HepG2 (cell line): Measurements from ENCODE around the gene LOXL3. TPM values are rescaled to one million over a fixed set of nuclear protein-coding genes. Genes with fewer than 3 reads are reported as not detected.

Experiments used
- CC2D1A ChIP-seq: sonication (generic); formaldehyde crosslinking; IDR thresholded peaks from 2 replicates; pipeline ENCODE4 v1.8.1; 2023; ENCODE audit warnings: mild to moderate bottlenecking, missing genetic modification reagents
- FOXK1 ChIP-seq: sonication (generic); formaldehyde crosslinking; IDR thresholded peaks from 2 replicates; pipeline ENCODE4 v1.4.0; 2020; ENCODE audit warnings: low read depth, missing genetic modification reagents, borderline replicate concordance
- FOXK2 ChIP-seq: fragments of 450-650 bp; IDR thresholded peaks from 2 replicates; pipeline ENCODE4 v1.6.1; 2016
- GATAD2A ChIP-seq: IDR thresholded peaks from 2 replicates; pipeline ENCODE4 v1.6.1; 2016
- HES4 ChIP-seq: sonication (generic); formaldehyde crosslinking; IDR thresholded peaks from 2 replicates; pipeline ENCODE4 v1.9.0; 2021; ENCODE audit warnings: mild to moderate bottlenecking, missing genetic modification reagents, borderline replicate concordance
- KDM2A ChIP-seq: sonication (generic); formaldehyde crosslinking; IDR thresholded peaks from 2 replicates; pipeline ENCODE4 v1.4.0; 2020; ENCODE audit warnings: low read depth, missing genetic modification reagents, borderline replicate concordance
- KLF9 ChIP-seq: IDR thresholded peaks from 2 replicates; pipeline ENCODE4 v1.6.1; 2016; ENCODE audit warnings: low read depth
- KMT2A ChIP-seq: sonication (generic); formaldehyde crosslinking; IDR thresholded peaks from 2 replicates; pipeline ENCODE4 v1.4.0; 2020; ENCODE audit warnings: missing genetic modification reagents
- MBNL3 ChIP-seq: fragments of 250-450 bp; sonication (Bioruptor Pico); conservative IDR thresholded peaks from 2 replicates; pipeline ENCODE4 v1.8.0; 2022; ENCODE audit warnings: mild to moderate bottlenecking, inconsistent platforms
- MEF2D ChIP-seq: sonication (generic); formaldehyde crosslinking; IDR thresholded peaks from 2 replicates; pipeline ENCODE4 v1.5.1; 2020; ENCODE audit warnings: mild to moderate bottlenecking, missing genetic modification reagents
- NAIF1 ChIP-seq: sonication (generic); formaldehyde crosslinking; IDR thresholded peaks from 2 replicates; pipeline ENCODE4 v1.5.0; 2020; ENCODE audit warnings: mild to moderate bottlenecking, missing genetic modification reagents, borderline replicate concordance
- NRL ChIP-seq: sonication (generic); formaldehyde crosslinking; IDR thresholded peaks from 2 replicates; pipeline ENCODE4 v1.5.0; 2020; ENCODE audit warnings: missing genetic modification reagents, mild to moderate bottlenecking, moderate library complexity, borderline replicate concordance
- POLR2AphosphoS5 ChIP-seq: IDR thresholded peaks from 2 replicates; pipeline ENCODE4 v1.6.1; 2012; ENCODE audit warnings: low read depth, low read length
- RBM22 ChIP-seq: fragments of 200-400 bp; formaldehyde crosslinking; optimal IDR thresholded peaks from 2 replicates; pipeline ENCODE3; 2017; ENCODE audit warnings: mild to moderate bottlenecking, low read length, moderate library complexity
- RCOR2 ChIP-seq: IDR thresholded peaks from 2 replicates; pipeline ENCODE4 v1.6.1; 2016; ENCODE audit warnings: missing biosample characterization, missing genetic modification reagents
- RXRA ChIP-seq: sonication (generic); formaldehyde crosslinking; IDR thresholded peaks from 2 replicates; pipeline ENCODE4 v1.5.1; 2020; ENCODE audit warnings: missing genetic modification reagents
- ZBTB38 ChIP-seq: sonication (generic); formaldehyde crosslinking; IDR thresholded peaks from 2 replicates; pipeline ENCODE4 v1.5.1; 2020; ENCODE audit warnings: mild to moderate bottlenecking, missing genetic modification reagents
- ZFP36L1 ChIP-seq: sonication (generic); formaldehyde crosslinking; IDR thresholded peaks from 2 replicates; pipeline ENCODE4 v1.8.0; 2022; ENCODE audit warnings: mild to moderate bottlenecking, missing genetic modification reagents, moderate library complexity
- ZNF101 ChIP-seq: sonication (generic); formaldehyde crosslinking; IDR thresholded peaks from 2 replicates; pipeline ENCODE4 v1.4.0; 2020; ENCODE audit warnings: mild to moderate bottlenecking, low read depth, missing genetic modification reagents, borderline replicate concordance
- ZNF225 ChIP-seq: sonication (generic); formaldehyde crosslinking; IDR thresholded peaks from 2 replicates; pipeline ENCODE4 v1.4.0; 2020; ENCODE audit warnings: mild to moderate bottlenecking, missing genetic modification reagents
- ZNF296 ChIP-seq: sonication (generic); formaldehyde crosslinking; conservative IDR thresholded peaks from 2 replicates; pipeline ENCODE4 v1.5.0; 2020; ENCODE audit warnings: mild to moderate bottlenecking, missing genetic modification reagents
- ZNF331 ChIP-seq: sonication (generic); formaldehyde crosslinking; IDR thresholded peaks from 2 replicates; pipeline ENCODE4 v1.4.0; 2020; ENCODE audit warnings: missing genetic modification reagents
- ZNF343 ChIP-seq: sonication (generic); formaldehyde crosslinking; IDR thresholded peaks from 2 replicates; pipeline ENCODE4 v1.4.0; 2020; ENCODE audit warnings: mild to moderate bottlenecking, missing genetic modification reagents
- ZNF572 ChIP-seq: sonication (generic); formaldehyde crosslinking; IDR thresholded peaks from 2 replicates; pipeline ENCODE4 v1.5.1; 2020; ENCODE audit warnings: mild to moderate bottlenecking, missing genetic modification reagents
- ZNF850 ChIP-seq: sonication (generic); formaldehyde crosslinking; conservative IDR thresholded peaks from 2 replicates; pipeline ENCODE4 v1.9.0; 2021; ENCODE audit warnings: mild to moderate bottlenecking, missing genetic modification reagents
- polyA plus RNA-seq, 8 experiments: library from polyadenylated mRNA; depleted of rRNA in 3 of 8; stranded (reverse) in 7 of 8; unstranded in 1 of 8; fragments of >200 nt; fragmentation: Illumina TruSeq in 4 of 8; extraction: Trizol in 4 of 8; gene quantifications; 2 replicates each; pipeline versions ENCODE4 v1.2.1 to v1.2.3, GENCODE V29; 2011 to 2016; ENCODE audit warnings: low read depth in 4 of 8, missing spikeins in 1 of 8, mixed read lengths in 1 of 8; ENCODE audit not compliant: insufficient read depth in 1 of 8
- total RNA-seq, 5 experiments: library from RNA; depleted of rRNA; stranded (reverse); fragments of >200 nt; fragmentation: Illumina TruSeq; extraction: Trizol; gene quantifications; 2 replicates each; pipeline ENCODE4 v1.2.3, GENCODE V29; 2016; ENCODE audit warnings: low read depth in 1 of 5
- TF ChIP-seq, protein P1 (sequence below): sonication (generic); formaldehyde crosslinking; IDR thresholded peaks from 2 replicates; pipeline ENCODE4 v1.4.0; 2020; ENCODE audit warnings: mild to moderate bottlenecking, missing genetic modification reagents
- TF ChIP-seq, protein P2 (sequence below): sonication (generic); formaldehyde crosslinking; IDR thresholded peaks from 2 replicates; pipeline ENCODE4 v1.4.0; 2020; ENCODE audit warnings: missing genetic modification reagents
- TF ChIP-seq, protein P3 (sequence below): sonication (generic); formaldehyde crosslinking; conservative IDR thresholded peaks from 2 replicates; pipeline ENCODE4 v1.8.0; 2022; ENCODE audit warnings: mild to moderate bottlenecking, moderate library complexity, missing genetic modification reagents
- TF ChIP-seq, protein P4 (sequence below): sonication (generic); formaldehyde crosslinking; IDR thresholded peaks from 2 replicates; pipeline ENCODE4 v1.8.1; 2022; ENCODE audit warnings: low read depth, mild to moderate bottlenecking, missing genetic modification reagents

LOXL3 gene
- total and polyA plus RNA-seq, 2 of the 13 experiments (the other 11 are each of a cell fraction or from before 2014, with no cell fraction given): 0.55 to 6.5 TPM

DNA sequence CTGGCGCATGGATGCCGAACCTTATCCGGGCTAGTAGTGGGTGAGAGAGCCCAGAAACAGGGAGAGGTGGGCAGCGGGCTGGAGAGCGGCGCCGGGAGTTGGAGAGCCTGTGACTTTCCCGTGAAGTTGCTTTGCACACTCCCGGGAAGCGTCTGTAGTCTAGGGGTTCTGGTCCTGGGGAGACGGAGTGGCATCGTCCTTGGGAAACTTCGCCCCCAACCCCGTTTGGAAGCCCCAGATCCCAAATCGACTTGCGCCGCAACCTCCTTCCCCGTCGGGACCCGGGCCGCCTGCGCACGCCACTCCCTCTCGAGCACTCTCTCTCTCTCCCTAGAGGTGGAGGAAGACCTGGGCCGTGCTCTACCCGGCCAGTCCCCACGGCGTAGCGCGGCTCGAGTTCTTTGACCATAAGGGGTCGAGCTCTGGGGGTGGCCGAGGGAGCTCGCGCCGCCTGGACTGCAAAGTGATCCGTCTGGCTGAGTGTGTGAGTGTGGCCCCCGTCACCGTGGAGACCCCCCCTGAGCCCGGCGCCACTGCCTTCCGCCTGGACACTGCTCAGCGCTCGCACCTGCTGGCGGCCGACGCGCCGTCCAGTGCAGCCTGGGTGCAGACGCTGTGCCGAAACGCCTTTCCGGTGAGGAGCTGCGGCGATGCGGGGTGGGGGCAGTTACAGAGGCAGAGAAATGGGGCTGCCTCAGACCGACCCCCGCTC is 1.2 kb upstream of the LOXL3 start (continued):
- TF ChIP-seq ZNF572 (CRISPR knock-in tag): no peak
- TF ChIP-seq ZNF331 (CRISPR knock-in tag): no peak
- TF ChIP-seq ZBTB38 (CRISPR knock-in tag): peak; percentile 71
- TF ChIP-seq ZNF296 (CRISPR knock-in tag): no peak
- TF ChIP-seq, protein P1, sequence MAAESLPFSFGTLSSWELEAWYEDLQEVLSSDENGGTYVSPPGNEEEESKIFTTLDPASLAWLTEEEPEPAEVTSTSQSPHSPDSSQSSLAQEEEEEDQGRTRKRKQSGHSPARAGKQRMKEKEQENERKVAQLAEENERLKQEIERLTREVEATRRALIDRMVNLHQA: no peak
- TF ChIP-seq ZNF850 (CRISPR knock-in tag): no peak
- no peak for TF ChIP-seq CC2D1A (CRISPR knock-in tag)
- TF ChIP-seq, protein P2, sequence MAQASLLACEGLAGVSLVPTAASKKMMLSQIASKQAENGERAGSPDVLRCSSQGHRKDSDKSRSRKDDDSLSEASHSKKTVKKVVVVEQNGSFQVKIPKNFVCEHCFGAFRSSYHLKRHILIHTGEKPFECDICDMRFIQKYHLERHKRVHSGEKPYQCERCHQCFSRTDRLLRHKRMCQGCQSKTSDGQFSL (CRISPR knock-in tag): no peak
- no peak for TF ChIP-seq MEF2D (CRISPR knock-in tag)
- TF ChIP-seq ZNF225 (CRISPR knock-in tag): no peak
- no peak for TF ChIP-seq KLF9 (CRISPR knock-in tag)
- 0 out of 2 replicates have a peak, but pooled peaks have one; percentile 14 for TF ChIP-seq RXRA
- no peak for TF ChIP-seq NRL
- no peak for TF ChIP-seq ZNF101
- TF ChIP-seq, protein P3, sequence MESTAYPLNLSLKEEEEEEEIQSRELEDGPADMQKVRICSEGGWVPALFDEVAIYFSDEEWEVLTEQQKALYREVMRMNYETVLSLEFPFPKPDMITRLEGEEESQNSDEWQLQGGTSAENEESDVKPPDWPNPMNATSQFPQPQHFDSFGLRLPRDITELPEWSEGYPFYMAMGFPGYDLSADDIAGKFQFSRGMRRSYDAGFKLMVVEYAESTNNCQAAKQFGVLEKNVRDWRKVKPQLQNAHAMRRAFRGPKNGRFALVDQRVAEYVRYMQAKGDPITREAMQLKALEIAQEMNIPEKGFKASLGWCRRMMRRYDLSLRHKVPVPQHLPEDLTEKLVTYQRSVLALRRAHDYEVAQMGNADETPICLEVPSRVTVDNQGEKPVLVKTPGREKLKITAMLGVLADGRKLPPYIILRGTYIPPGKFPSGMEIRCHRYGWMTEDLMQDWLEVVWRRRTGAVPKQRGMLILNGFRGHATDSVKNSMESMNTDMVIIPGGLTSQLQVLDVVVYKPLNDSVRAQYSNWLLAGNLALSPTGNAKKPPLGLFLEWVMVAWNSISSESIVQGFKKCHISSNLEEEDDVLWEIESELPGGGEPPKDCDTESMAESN (CRISPR knock-in tag): no peak
- no peak for TF ChIP-seq ZNF343
- no peak for TF ChIP-seq RCOR2 (CRISPR knock-in tag)
- TF ChIP-seq GATAD2A: no peak
- TF ChIP-seq, protein P4, sequence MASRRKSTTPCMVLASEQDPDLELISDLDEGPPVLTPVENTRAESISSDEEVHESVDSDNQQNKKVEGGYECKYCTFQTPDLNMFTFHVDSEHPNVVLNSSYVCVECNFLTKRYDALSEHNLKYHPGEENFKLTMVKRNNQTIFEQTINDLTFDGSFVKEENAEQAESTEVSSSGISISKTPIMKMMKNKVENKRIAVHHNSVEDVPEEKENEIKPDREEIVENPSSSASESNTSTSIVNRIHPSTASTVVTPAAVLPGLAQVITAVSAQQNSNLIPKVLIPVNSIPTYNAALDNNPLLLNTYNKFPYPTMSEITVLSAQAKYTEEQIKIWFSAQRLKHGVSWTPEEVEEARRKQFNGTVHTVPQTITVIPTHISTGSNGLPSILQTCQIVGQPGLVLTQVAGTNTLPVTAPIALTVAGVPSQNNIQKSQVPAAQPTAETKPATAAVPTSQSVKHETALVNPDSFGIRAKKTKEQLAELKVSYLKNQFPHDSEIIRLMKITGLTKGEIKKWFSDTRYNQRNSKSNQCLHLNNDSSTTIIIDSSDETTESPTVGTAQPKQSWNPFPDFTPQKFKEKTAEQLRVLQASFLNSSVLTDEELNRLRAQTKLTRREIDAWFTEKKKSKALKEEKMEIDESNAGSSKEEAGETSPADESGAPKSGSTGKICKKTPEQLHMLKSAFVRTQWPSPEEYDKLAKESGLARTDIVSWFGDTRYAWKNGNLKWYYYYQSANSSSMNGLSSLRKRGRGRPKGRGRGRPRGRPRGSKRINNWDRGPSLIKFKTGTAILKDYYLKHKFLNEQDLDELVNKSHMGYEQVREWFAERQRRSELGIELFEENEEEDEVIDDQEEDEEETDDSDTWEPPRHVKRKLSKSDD (CRISPR knock-in tag): 0 out of 2 replicates have a peak, but pooled peaks have one; percentile 38
- TF ChIP-seq NAIF1 (CRISPR knock-in tag): no peak
- no peak for TF ChIP-seq KDM2A (CRISPR knock-in tag)
- TF ChIP-seq FOXK2: no peak
- no peak for TF ChIP-seq POLR2AphosphoS5
- TF ChIP-seq ZFP36L1: no peak
- TF ChIP-seq FOXK1 (CRISPR knock-in tag): no peak
- TF ChIP-seq KMT2A (CRISPR knock-in tag): no peak
- TF ChIP-seq HES4 (CRISPR knock-in tag): no peak
- TF ChIP-seq RBM22: no peak
- no peak for TF ChIP-seq MBNL3 (CRISPR knock-in tag)
